ENCODE data around the gene IFFO2.

IFFO2 gene

GRCh38 chr1:18956193-18957135, at the start of gene IFFO2:
TSS of gene IFFO2 (minus strand) at chr1:18956676. CDS start at chr1:18956332, 344 bp downstream.
- no peaks in the 10 kb centered on the region for H3K9me3 ChIP-seq (ENCODE audit: control insufficient read depth in 1 of 2, low read length in 2 of 2)
- H3K4me1 ChIP-seq (ENCODE audit: control insufficient read depth in 1 of 2, insufficient read depth in 2 of 2, low read length in 2 of 2): peaks cover 10 to 37% of the 10 kb centered on the region in 2 donors
- H3K4me3 ChIP-seq (ENCODE audit: low read depth in 1 of 2, low read length in 2 of 2): peak within 1 kb of the TSS; percentile 73 to 80
- H3K27me3 ChIP-seq (ENCODE audit: control insufficient read depth in 1 of 2, insufficient read depth in 2 of 2, low read length in 2 of 2): peaks cover 0 to 8% of the 10 kb centered on the region in 2 donors
- H3K27ac ChIP-seq (ENCODE audit: low read depth, low read length): no peak within 1 kb of the TSS
- no peaks in the 10 kb centered on the region for H3K36me3 ChIP-seq (ENCODE audit: control insufficient read depth in 1 of 2, insufficient read depth in 2 of 2, low read length in 2 of 2)
- H3K9ac ChIP-seq (ENCODE audit: low read depth in 1 of 2, low read length in 2 of 2): peak within 1 kb of the TSS; percentile 46 to 56

- Histone ChIP-seq H3K27me3 (ENCODE audit: control insufficient read depth in 1 of 2, insufficient read depth in 2 of 2, low read length in 2 of 2) (no peaks in the 10 kb centered on the region), H3K9ac (ENCODE audit: low read depth in 1 of 2, low read length in 2 of 2) (no peak overlapping the region), H3K4me3 (ENCODE audit: low read depth in 1 of 2, low read length in 2 of 2) (no peak overlapping the region), H3K4me1 (ENCODE audit: control insufficient read depth in 1 of 2, insufficient read depth in 2 of 2, low read length in 2 of 2) (peaks cover 29 to 35% of the 10 kb centered on the region in 2 donors), H3K36me3 (ENCODE audit: control insufficient read depth in 1 of 2, insufficient read depth in 2 of 2, low read length in 2 of 2) (no peaks in the 10 kb centered on the region), H3K27ac (ENCODE audit: low read depth, low read length) (no peak overlapping the region), H3K9me3 (ENCODE audit: control insufficient read depth in 1 of 2, low read length in 2 of 2) (no peaks in the 10 kb centered on the region)
Measured at GRCh38 chr1:19006000-19006399, 49.5 kb upstream of the IFFO2 start.

- Histone ChIP-seq H3K9ac (ENCODE audit: low read depth in 1 of 2, low read length in 2 of 2) (no peak overlapping the region), H3K4me3 (ENCODE audit: low read depth in 1 of 2, low read length in 2 of 2) (no peak overlapping the region), H3K27me3 (ENCODE audit: control insufficient read depth in 1 of 2, insufficient read depth in 2 of 2, low read length in 2 of 2) (no peaks in the 10 kb centered on the region), H3K4me1 (ENCODE audit: control insufficient read depth in 1 of 2, insufficient read depth in 2 of 2, low read length in 2 of 2) (peaks cover 14 to 19% of the 10 kb centered on the region in 2 donors), H3K9me3 (ENCODE audit: control insufficient read depth in 1 of 2, low read length in 2 of 2) (no peaks in the 10 kb centered on the region), H3K36me3 (ENCODE audit: control insufficient read depth in 1 of 2, insufficient read depth in 2 of 2, low read length in 2 of 2) (no peaks in the 10 kb centered on the region), H3K27ac (ENCODE audit: low read depth, low read length) (no peak overlapping the region)
Measured at GRCh38 chr1:19003371-19004290, 47.2 kb upstream of the IFFO2 start.

GRCh38 chr1:19000065-19000464, 43.6 kb upstream of the IFFO2 start:
- Histone ChIP-seq H3K36me3 (ENCODE audit: control insufficient read depth in 1 of 2, insufficient read depth in 2 of 2, low read length in 2 of 2) (no peaks in the 10 kb centered on the region), H3K27me3 (ENCODE audit: control insufficient read depth in 1 of 2, insufficient read depth in 2 of 2, low read length in 2 of 2) (no peaks in the 10 kb centered on the region), H3K27ac (ENCODE audit: low read depth, low read length) (no peak overlapping the region), H3K9ac (ENCODE audit: low read depth in 1 of 2, low read length in 2 of 2) (no peak overlapping the region), H3K4me3 (ENCODE audit: low read depth in 1 of 2, low read length in 2 of 2) (no peak overlapping the region), H3K9me3 (ENCODE audit: control insufficient read depth in 1 of 2, low read length in 2 of 2) (no peaks in the 10 kb centered on the region), H3K4me1 (ENCODE audit: control insufficient read depth in 1 of 2, insufficient read depth in 2 of 2, low read length in 2 of 2) (no peaks in the 10 kb centered on the region)

- H3K4me1 ChIP-seq (ENCODE audit: control insufficient read depth in 1 of 2, insufficient read depth in 2 of 2, low read length in 2 of 2): no peaks in the 10 kb centered on the region
- no peaks in the 10 kb centered on the region for H3K27me3 ChIP-seq (ENCODE audit: control insufficient read depth in 1 of 2, insufficient read depth in 2 of 2, low read length in 2 of 2)
- no peak overlapping the region for H3K4me3 ChIP-seq (ENCODE audit: low read depth in 1 of 2, low read length in 2 of 2)
- H3K27ac ChIP-seq (ENCODE audit: low read depth, low read length): no peak overlapping the region
- H3K9me3 ChIP-seq (ENCODE audit: control insufficient read depth in 1 of 2, low read length in 2 of 2): no peaks in the 10 kb centered on the region
- H3K9ac ChIP-seq (ENCODE audit: low read depth in 1 of 2, low read length in 2 of 2): no peak overlapping the region
- H3K36me3 ChIP-seq (ENCODE audit: control insufficient read depth in 1 of 2, insufficient read depth in 2 of 2, low read length in 2 of 2): no peaks in the 10 kb centered on the region
Measured at GRCh38 chr1:18999359-18999758, 42.9 kb upstream of the IFFO2 start.

- no peaks in the 10 kb centered on the region for H3K9me3 ChIP-seq (ENCODE audit: control insufficient read depth in 1 of 2, low read length in 2 of 2)
- H3K27ac ChIP-seq (ENCODE audit: low read depth, low read length): no peak overlapping the region
- H3K4me1 ChIP-seq (ENCODE audit: control insufficient read depth in 1 of 2, insufficient read depth in 2 of 2, low read length in 2 of 2): no peaks in the 10 kb centered on the region
- no peak overlapping the region for H3K4me3 ChIP-seq (ENCODE audit: low read depth in 1 of 2, low read length in 2 of 2)
- no peaks in the 10 kb centered on the region for H3K36me3 ChIP-seq (ENCODE audit: control insufficient read depth in 1 of 2, insufficient read depth in 2 of 2, low read length in 2 of 2)
- no peaks in the 10 kb centered on the region for H3K27me3 ChIP-seq (ENCODE audit: control insufficient read depth in 1 of 2, insufficient read depth in 2 of 2, low read length in 2 of 2)
- H3K9ac ChIP-seq (ENCODE audit: low read depth in 1 of 2, low read length in 2 of 2): no peak overlapping the region
Measured at GRCh38 chr1:18998016-18998724, 41.7 kb upstream of the IFFO2 start.

GRCh38 chr1:18997508-18997907, 41.0 kb upstream of the IFFO2 start:
- H3K9me3 ChIP-seq (ENCODE audit: control insufficient read depth in 1 of 2, low read length in 2 of 2): no peaks in the 10 kb centered on the region
- H3K27ac ChIP-seq (ENCODE audit: low read depth, low read length): no peak overlapping the region
- H3K4me3 ChIP-seq (ENCODE audit: low read depth in 1 of 2, low read length in 2 of 2): no peak overlapping the region
- H3K9ac ChIP-seq (ENCODE audit: low read depth in 1 of 2, low read length in 2 of 2): no peak overlapping the region
- no peaks in the 10 kb centered on the region for H3K36me3 ChIP-seq (ENCODE audit: control insufficient read depth in 1 of 2, insufficient read depth in 2 of 2, low read length in 2 of 2)
- H3K27me3 ChIP-seq (ENCODE audit: control insufficient read depth in 1 of 2, insufficient read depth in 2 of 2, low read length in 2 of 2): no peaks in the 10 kb centered on the region
- no peaks in the 10 kb centered on the region for H3K4me1 ChIP-seq (ENCODE audit: control insufficient read depth in 1 of 2, insufficient read depth in 2 of 2, low read length in 2 of 2)

- Histone ChIP-seq H3K36me3 (ENCODE audit: control insufficient read depth in 1 of 2, insufficient read depth in 2 of 2, low read length in 2 of 2) (no peaks in the 10 kb centered on the region), H3K9ac (ENCODE audit: low read depth in 1 of 2, low read length in 2 of 2) (no peak overlapping the region), H3K9me3 (ENCODE audit: control insufficient read depth in 1 of 2, low read length in 2 of 2) (no peaks in the 10 kb centered on the region), H3K27me3 (ENCODE audit: control insufficient read depth in 1 of 2, insufficient read depth in 2 of 2, low read length in 2 of 2) (no peaks in the 10 kb centered on the region), H3K27ac (ENCODE audit: low read depth, low read length) (no peak overlapping the region), H3K4me3 (ENCODE audit: low read depth in 1 of 2, low read length in 2 of 2) (no peak overlapping the region), H3K4me1 (ENCODE audit: control insufficient read depth in 1 of 2, insufficient read depth in 2 of 2, low read length in 2 of 2) (no peaks in the 10 kb centered on the region)
Measured at GRCh38 chr1:18996548-18997177, 40.2 kb upstream of the IFFO2 start.

GRCh38 chr1:18994381-18994780, 37.9 kb upstream of the IFFO2 start:
- H3K27me3 ChIP-seq (ENCODE audit: control insufficient read depth in 1 of 2, insufficient read depth in 2 of 2, low read length in 2 of 2): no peaks in the 10 kb centered on the region
- H3K4me3 ChIP-seq (ENCODE audit: low read depth in 1 of 2, low read length in 2 of 2): no peak overlapping the region
- H3K36me3 ChIP-seq (ENCODE audit: control insufficient read depth in 1 of 2, insufficient read depth in 2 of 2, low read length in 2 of 2): no peaks in the 10 kb centered on the region
- H3K9ac ChIP-seq (ENCODE audit: low read depth in 1 of 2, low read length in 2 of 2): no peak overlapping the region
- H3K4me1 ChIP-seq (ENCODE audit: control insufficient read depth in 1 of 2, insufficient read depth in 2 of 2, low read length in 2 of 2): no peaks in the 10 kb centered on the region
- no peak overlapping the region for H3K27ac ChIP-seq (ENCODE audit: low read depth, low read length)
- H3K9me3 ChIP-seq (ENCODE audit: control insufficient read depth in 1 of 2, low read length in 2 of 2): no peaks in the 10 kb centered on the region

Data from duodenal mucosa (tissue), 2 donors.